ENCODE results near the gene CHMP1A.

Gene CHMP1A

DNA sequence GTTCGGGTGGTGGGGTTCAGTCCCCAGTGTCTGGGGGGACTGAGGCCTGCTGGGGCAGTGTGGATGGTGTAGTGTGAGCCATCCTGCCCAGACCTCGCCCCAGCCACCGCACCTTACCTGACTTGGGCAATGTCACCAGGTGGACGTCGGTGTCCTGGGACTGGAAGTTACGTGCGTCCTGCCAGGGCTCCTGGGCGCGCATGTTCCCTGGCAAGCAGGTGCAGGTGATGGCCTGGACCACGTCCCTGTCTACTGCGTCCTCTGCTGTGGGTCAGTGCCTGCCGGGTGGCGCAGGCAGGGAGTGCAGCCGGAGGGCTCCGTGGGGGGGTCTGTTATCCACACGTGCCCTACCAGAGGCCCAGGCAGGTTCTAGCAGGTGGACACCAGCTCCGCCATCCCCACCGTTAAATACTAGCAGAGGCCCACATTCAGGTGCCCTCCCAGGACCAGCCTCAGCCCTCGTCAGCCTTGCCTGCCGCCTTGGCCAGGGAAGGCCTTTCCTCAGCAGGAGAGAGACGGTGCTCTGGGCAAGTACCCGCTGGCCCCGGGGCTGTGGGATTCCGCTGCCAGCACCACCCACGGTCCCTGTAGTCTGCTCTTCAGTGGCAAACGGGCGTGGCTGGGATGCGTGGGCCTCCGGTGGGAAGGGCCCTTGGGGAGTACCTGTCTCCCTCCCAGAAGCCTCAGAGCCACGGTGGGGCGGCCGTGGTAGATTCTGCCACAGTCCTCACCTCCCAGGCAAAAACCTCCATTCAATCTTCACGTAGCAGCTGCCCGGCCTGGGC, 52.1 kb downstream of the CHMP1A start:
- Histone ChIP-seq H2AK5ac (ENCODE audit: low read length) (no peak overlapping the region), H3K4ac (ENCODE audit: low read depth, low read length) (no peak overlapping the region), H3K79me1 (ENCODE audit: low read length) (no peaks in the 10 kb centered on the region), H3K4me2 (ENCODE audit: low read length) (no peak overlapping the region), H3K27me3 (ENCODE audit: insufficient read depth, low read length, poor library complexity) (no peaks in the 10 kb centered on the region), H3K79me2 (ENCODE audit: control insufficient read depth, insufficient read depth, low read length) (no peaks in the 10 kb centered on the region), H3K9ac (ENCODE audit: low read length) (no peak overlapping the region), H2BK15ac (replicated peaks; ENCODE audit: low read depth) (no peak overlapping the region), H2BK120ac (ENCODE audit: low read depth, low read length) (no peak overlapping the region), H3K36me3 (ENCODE audit: control insufficient read depth, insufficient read depth, low read length) (no peaks in the 10 kb centered on the region), H3K18ac (ENCODE audit: low read length) (no peak overlapping the region), H4K8ac (ENCODE audit: low read depth, low read length) (no peak overlapping the region), H4K5ac (ENCODE audit: low read length) (no peak overlapping the region), H2BK5ac (ENCODE audit: low read length) (no peak overlapping the region), H3K27ac (ENCODE audit: low read depth, low read length) (no peak overlapping the region), H3K4me3 (ENCODE audit: low read length) (no peak overlapping the region), H3K23ac (ENCODE audit: low read length) (no peak overlapping the region), H3K56ac (ENCODE audit: low read length) (no peak overlapping the region), H3K4me1 (ENCODE audit: control insufficient read depth, low read depth, low read length) (peaks cover 3% of the 10 kb centered on the region)
- no CpG with 5 or more reads among the region's 34 CpGs for WGBS (ENCODE audit: extremely low coverage, insufficient coverage, low lambda C conversion rate)
- no peak for DNase-seq

GRCh38 chr16:89604764-89605163, 52.7 kb downstream of the CHMP1A start:
- H3K56ac ChIP-seq (ENCODE audit: low read length), result no peak overlapping the region
- H3K79me1 ChIP-seq (ENCODE audit: low read length), result no peaks in the 10 kb centered on the region
- no peak overlapping the region for H3K9ac ChIP-seq (ENCODE audit: low read length)
- H4K5ac ChIP-seq (ENCODE audit: low read length), result no peak overlapping the region
- no CpG with 5 or more reads among the region's 16 CpGs for WGBS (ENCODE audit: extremely low coverage, insufficient coverage, low lambda C conversion rate)
- no peak overlapping the region for H3K4me2 ChIP-seq (ENCODE audit: low read length)
- H3K23ac ChIP-seq (ENCODE audit: low read length), result no peak overlapping the region
- no peak overlapping the region for H2BK5ac ChIP-seq (ENCODE audit: low read length)
- no peak overlapping the region for H2BK120ac ChIP-seq (ENCODE audit: low read depth, low read length)
- no peak overlapping the region for H2AK5ac ChIP-seq (ENCODE audit: low read length)
- H3K79me2 ChIP-seq (ENCODE audit: control insufficient read depth, insufficient read depth, low read length), result no peaks in the 10 kb centered on the region
- H3K27me3 ChIP-seq (ENCODE audit: insufficient read depth, low read length, poor library complexity), result no peaks in the 10 kb centered on the region
- H4K8ac ChIP-seq (ENCODE audit: low read depth, low read length), result no peak overlapping the region
- DNase-seq, result no peak
- no peak overlapping the region for H3K18ac ChIP-seq (ENCODE audit: low read length)
- H3K27ac ChIP-seq (ENCODE audit: low read depth, low read length), result no peak overlapping the region
- no peak overlapping the region for H2BK15ac ChIP-seq (replicated peaks; ENCODE audit: low read depth)
- H3K36me3 ChIP-seq (ENCODE audit: control insufficient read depth, insufficient read depth, low read length), result no peaks in the 10 kb centered on the region
- H3K4me3 ChIP-seq (ENCODE audit: low read length), result no peak overlapping the region
- H3K4me1 ChIP-seq (ENCODE audit: control insufficient read depth, low read depth, low read length), result peaks cover 3% of the 10 kb centered on the region
- H3K4ac ChIP-seq (ENCODE audit: low read depth, low read length), result no peak overlapping the region

DNA sequence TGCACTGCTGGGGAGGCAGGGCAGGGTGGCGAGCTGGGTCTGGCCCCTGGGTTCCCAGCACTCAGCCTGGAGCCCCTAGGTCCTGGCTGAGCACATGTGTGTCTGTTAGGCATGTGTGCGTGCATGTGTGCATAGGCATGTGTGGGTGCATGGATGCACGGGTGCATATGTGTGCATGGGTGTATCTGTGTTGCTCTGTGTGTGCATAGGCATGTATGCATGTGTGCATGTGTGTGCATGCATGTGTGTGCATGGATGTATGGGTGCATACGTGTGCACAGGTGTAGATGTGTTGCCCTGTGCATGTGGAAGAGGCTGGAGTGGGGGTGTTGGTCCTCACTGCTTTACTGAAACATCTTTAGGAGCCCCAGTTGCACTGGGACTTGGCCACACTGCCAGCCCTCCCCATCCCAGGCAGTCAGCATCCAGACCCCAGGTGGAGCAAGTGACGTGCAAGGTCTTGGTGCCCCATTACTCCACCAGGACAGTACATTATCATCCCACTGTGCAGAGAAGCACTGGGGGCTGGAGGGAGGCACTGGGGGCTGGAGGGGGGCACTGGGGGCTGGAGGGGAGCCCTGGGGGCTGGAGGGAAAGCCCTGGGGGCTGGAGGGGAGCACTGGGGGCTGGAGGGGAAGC, 54.4 kb downstream of the CHMP1A start:
- Histone ChIP-seq H3K4me2 (ENCODE audit: low read length) (no peak overlapping the region), H3K79me1 (ENCODE audit: low read length) (no peaks in the 10 kb centered on the region), H4K5ac (ENCODE audit: low read length) (no peak overlapping the region), H3K4me3 (ENCODE audit: low read length) (no peak overlapping the region), H2BK5ac (ENCODE audit: low read length) (no peak overlapping the region), H4K8ac (ENCODE audit: low read depth, low read length) (no peak overlapping the region), H3K27ac (ENCODE audit: low read depth, low read length) (no peak overlapping the region), H2AK5ac (ENCODE audit: low read length) (no peak overlapping the region), H3K79me2 (ENCODE audit: control insufficient read depth, insufficient read depth, low read length) (no peaks in the 10 kb centered on the region), H3K27me3 (ENCODE audit: insufficient read depth, low read length, poor library complexity) (no peaks in the 10 kb centered on the region), H3K56ac (ENCODE audit: low read length) (peak overlapping the region; percentile 34), H3K18ac (ENCODE audit: low read length) (no peak overlapping the region), H3K4me1 (ENCODE audit: control insufficient read depth, low read depth, low read length) (peaks cover 3% of the 10 kb centered on the region), H3K23ac (ENCODE audit: low read length) (peak overlapping the region; percentile 24), H3K4ac (ENCODE audit: low read depth, low read length) (no peak overlapping the region), H3K9ac (ENCODE audit: low read length) (no peak overlapping the region), H2BK15ac (replicated peaks; ENCODE audit: low read depth) (no peak overlapping the region), H2BK120ac (ENCODE audit: low read depth, low read length) (no peak overlapping the region), H3K36me3 (ENCODE audit: control insufficient read depth, insufficient read depth, low read length) (no peaks in the 10 kb centered on the region)
- no CpG with 5 or more reads among the region's 5 CpGs for WGBS (ENCODE audit: extremely low coverage, insufficient coverage, low lambda C conversion rate)
- no peak for DNase-seq

DNA sequence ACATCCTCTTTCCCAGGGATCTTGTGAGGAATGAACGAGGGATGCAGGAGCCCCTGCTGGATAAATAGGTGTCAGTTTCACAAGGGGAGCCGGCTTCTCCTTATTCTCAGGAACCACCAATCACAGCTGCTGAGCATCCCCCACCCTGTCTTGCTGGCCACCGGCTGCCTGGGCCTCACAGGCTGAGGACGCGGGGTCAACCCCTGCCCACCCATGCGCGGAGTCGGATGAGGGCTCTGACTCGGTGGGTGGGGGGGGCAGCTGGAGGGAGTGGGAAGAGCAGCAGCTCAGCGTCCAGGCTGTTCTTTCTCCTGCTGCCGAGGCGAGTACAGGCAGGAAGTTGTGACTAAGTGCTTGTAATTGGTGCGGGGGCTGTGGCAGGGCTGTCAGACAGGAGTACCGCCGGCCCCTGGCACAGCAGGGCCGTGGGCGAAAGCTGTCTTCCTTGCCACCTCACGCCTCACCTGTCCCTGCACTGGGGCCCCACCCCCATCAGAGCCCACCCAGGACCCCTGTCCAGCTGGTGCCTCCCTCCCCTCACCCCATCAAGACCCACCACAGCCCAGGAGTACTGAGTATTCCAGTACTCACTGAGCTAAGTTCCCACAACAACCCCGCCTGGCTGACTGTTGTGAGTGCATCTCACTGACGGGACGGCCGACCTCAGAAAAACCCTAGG, 55.1 kb downstream of the CHMP1A start:
- no peak overlapping the region for H2BK5ac ChIP-seq (ENCODE audit: low read length)
- H3K9ac ChIP-seq (ENCODE audit: low read length), result no peak overlapping the region
- no peak overlapping the region for H3K4me3 ChIP-seq (ENCODE audit: low read length)
- no peak overlapping the region for H3K56ac ChIP-seq (ENCODE audit: low read length)
- WGBS (ENCODE audit: extremely low coverage, insufficient coverage, low lambda C conversion rate), result no CpG with 5 or more reads among the region's 22 CpGs
- no peak overlapping the region for H2BK15ac ChIP-seq (replicated peaks; ENCODE audit: low read depth)
- no peak overlapping the region for H3K4me2 ChIP-seq (ENCODE audit: low read length)
- H3K18ac ChIP-seq (ENCODE audit: low read length), result no peak overlapping the region
- H3K36me3 ChIP-seq (ENCODE audit: control insufficient read depth, insufficient read depth, low read length), result no peaks in the 10 kb centered on the region
- no peak overlapping the region for H3K27ac ChIP-seq (ENCODE audit: low read depth, low read length)
- H2AK5ac ChIP-seq (ENCODE audit: low read length), result no peak overlapping the region
- H3K79me2 ChIP-seq (ENCODE audit: control insufficient read depth, insufficient read depth, low read length), result no peaks in the 10 kb centered on the region
- no peak overlapping the region for H2BK120ac ChIP-seq (ENCODE audit: low read depth, low read length)
- no peak overlapping the region for H4K5ac ChIP-seq (ENCODE audit: low read length)
- H3K79me1 ChIP-seq (ENCODE audit: low read length), result no peaks in the 10 kb centered on the region
- H3K4me1 ChIP-seq (ENCODE audit: control insufficient read depth, low read depth, low read length), result peaks cover 3% of the 10 kb centered on the region
- peak overlapping the region; percentile 24 for H3K23ac ChIP-seq (ENCODE audit: low read length)
- H3K4ac ChIP-seq (ENCODE audit: low read depth, low read length), result no peak overlapping the region
- peak; percentile 77 for DNase-seq
- H3K27me3 ChIP-seq (ENCODE audit: insufficient read depth, low read length, poor library complexity), result no peaks in the 10 kb centered on the region
- H4K8ac ChIP-seq (ENCODE audit: low read depth, low read length), result no peak overlapping the region

GRCh38 chr16:89601906-89602272, 55.6 kb downstream of the CHMP1A start:
- Histone ChIP-seq H3K27ac (ENCODE audit: low read depth, low read length) (no peak overlapping the region), H3K36me3 (ENCODE audit: control insufficient read depth, insufficient read depth, low read length) (no peaks in the 10 kb centered on the region), H3K4ac (ENCODE audit: low read depth, low read length) (no peak overlapping the region), H3K79me1 (ENCODE audit: low read length) (no peaks in the 10 kb centered on the region), H4K8ac (ENCODE audit: low read depth, low read length) (no peak overlapping the region), H2BK120ac (ENCODE audit: low read depth, low read length) (no peak overlapping the region), H2BK15ac (replicated peaks; ENCODE audit: low read depth) (no peak overlapping the region), H4K5ac (ENCODE audit: low read length) (no peak overlapping the region), H3K4me1 (ENCODE audit: control insufficient read depth, low read depth, low read length) (peaks cover 3% of the 10 kb centered on the region), H2BK5ac (ENCODE audit: low read length) (no peak overlapping the region), H3K56ac (ENCODE audit: low read length) (no peak overlapping the region), H3K4me3 (ENCODE audit: low read length) (no peak overlapping the region), H3K27me3 (ENCODE audit: insufficient read depth, low read length, poor library complexity) (no peaks in the 10 kb centered on the region), H2AK5ac (ENCODE audit: low read length) (no peak overlapping the region), H3K23ac (ENCODE audit: low read length) (no peak overlapping the region), H3K9ac (ENCODE audit: low read length) (no peak overlapping the region), H3K18ac (ENCODE audit: low read length) (no peak overlapping the region), H3K4me2 (ENCODE audit: low read length) (no peak overlapping the region), H3K79me2 (ENCODE audit: control insufficient read depth, insufficient read depth, low read length) (no peaks in the 10 kb centered on the region)
- WGBS (ENCODE audit: extremely low coverage, insufficient coverage, low lambda C conversion rate), result no CpG with 5 or more reads among the region's 22 CpGs
- DNase-seq, result no peak

All from mesendoderm (in vitro differentiated cells).